Testis (tissue), 2 donors: ENCODE results near the gene NDST3.

Source experiments
- POLR2A ChIP-seq: fragments of 450-650 bp; IDR thresholded peaks from one replicate; pipeline ENCODE4 v1.6.1; 2017; ENCODE audit warnings: antibody characterized with exemption, mild to moderate bottlenecking, moderate library complexity
- TF ChIP-seq, protein P1 (sequence below), 3 experiments: fragments of 450-650 bp in 2 of 3; fragments of 200-600 bp in 1 of 3; sonication (generic) in 1 of 3; IDR thresholded peaks; one replicate each; pipeline ENCODE4 v1.5.1; 2016 to 2019; ENCODE audit warnings: antibody characterized with exemption in 3 of 3, mild to moderate bottlenecking in 2 of 3, moderate library complexity in 1 of 3

- TF ChIP-seq POLR2A, result no peak
- TF ChIP-seq, protein P1, sequence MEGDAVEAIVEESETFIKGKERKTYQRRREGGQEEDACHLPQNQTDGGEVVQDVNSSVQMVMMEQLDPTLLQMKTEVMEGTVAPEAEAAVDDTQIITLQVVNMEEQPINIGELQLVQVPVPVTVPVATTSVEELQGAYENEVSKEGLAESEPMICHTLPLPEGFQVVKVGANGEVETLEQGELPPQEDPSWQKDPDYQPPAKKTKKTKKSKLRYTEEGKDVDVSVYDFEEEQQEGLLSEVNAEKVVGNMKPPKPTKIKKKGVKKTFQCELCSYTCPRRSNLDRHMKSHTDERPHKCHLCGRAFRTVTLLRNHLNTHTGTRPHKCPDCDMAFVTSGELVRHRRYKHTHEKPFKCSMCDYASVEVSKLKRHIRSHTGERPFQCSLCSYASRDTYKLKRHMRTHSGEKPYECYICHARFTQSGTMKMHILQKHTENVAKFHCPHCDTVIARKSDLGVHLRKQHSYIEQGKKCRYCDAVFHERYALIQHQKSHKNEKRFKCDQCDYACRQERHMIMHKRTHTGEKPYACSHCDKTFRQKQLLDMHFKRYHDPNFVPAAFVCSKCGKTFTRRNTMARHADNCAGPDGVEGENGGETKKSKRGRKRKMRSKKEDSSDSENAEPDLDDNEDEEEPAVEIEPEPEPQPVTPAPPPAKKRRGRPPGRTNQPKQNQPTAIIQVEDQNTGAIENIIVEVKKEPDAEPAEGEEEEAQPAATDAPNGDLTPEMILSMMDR (IDR thresholded peaks at IDR 0.05), result no peak
Measured at GRCh38 chr4:118279328-118279727, 245.0 kb downstream of the NDST3 start.
